ENCODE measurements around the gene ERBB4.

DNA sequence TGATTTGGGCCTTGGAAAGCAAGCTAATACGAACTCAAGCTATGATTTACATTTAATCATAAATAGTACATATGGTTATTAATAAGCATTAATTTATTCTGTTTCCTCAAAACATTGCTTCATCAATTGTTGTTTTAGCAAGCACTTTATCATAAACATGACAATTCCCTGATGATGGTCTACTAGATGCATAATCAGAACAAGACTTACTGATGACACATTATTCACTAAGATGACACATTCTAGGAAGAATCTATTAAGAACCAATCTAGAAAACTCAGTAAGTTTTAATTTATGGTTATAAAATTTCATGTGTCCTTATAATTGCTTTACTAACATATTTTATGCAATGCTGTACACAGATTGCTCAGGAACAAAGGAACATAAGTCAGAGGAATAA lies 815.2 kb downstream of the ERBB4 start:
- no peak for TF ChIP-seq POLR2A (IDR thresholded peaks at IDR 0.05)
- TF ChIP-seq, protein P1, sequence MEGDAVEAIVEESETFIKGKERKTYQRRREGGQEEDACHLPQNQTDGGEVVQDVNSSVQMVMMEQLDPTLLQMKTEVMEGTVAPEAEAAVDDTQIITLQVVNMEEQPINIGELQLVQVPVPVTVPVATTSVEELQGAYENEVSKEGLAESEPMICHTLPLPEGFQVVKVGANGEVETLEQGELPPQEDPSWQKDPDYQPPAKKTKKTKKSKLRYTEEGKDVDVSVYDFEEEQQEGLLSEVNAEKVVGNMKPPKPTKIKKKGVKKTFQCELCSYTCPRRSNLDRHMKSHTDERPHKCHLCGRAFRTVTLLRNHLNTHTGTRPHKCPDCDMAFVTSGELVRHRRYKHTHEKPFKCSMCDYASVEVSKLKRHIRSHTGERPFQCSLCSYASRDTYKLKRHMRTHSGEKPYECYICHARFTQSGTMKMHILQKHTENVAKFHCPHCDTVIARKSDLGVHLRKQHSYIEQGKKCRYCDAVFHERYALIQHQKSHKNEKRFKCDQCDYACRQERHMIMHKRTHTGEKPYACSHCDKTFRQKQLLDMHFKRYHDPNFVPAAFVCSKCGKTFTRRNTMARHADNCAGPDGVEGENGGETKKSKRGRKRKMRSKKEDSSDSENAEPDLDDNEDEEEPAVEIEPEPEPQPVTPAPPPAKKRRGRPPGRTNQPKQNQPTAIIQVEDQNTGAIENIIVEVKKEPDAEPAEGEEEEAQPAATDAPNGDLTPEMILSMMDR (IDR thresholded peaks at IDR 0.05 in 4 of 5, conservative IDR thresholded peaks at IDR 0.05 in 1 of 5): no peak

Data from gastrocnemius medialis (tissue), 4 donors.